HL-60 (cell line): ENCODE measurements around the gene PCNX3.
A peak's percentile ranks its signal among the peaks of the same experiment; 100 is the strongest.

Source experiments
- DNase-seq, 2 experiments: peaks; one replicate each; pipeline ENCODE4 v3.0.0-alpha.2; 2010 to 2020; ENCODE audit warnings: low read depth in 1 of 2, low spot score in 1 of 2
- H3K27ac ChIP-seq: fragments of 250-450 bp; sonication (Bioruptor Pico); replicated peaks from 2 replicates; pipeline ENCODE4 v1.5.1; 2020; ENCODE audit warnings: mild to moderate bottlenecking, moderate library complexity
- H3K27me3 ChIP-seq: fragments of 250-450 bp; sonication (Bioruptor Pico); 2 replicates; pipeline ENCODE4 v1.5.1; 2021; ENCODE audit warnings: mild to moderate bottlenecking, moderate library complexity; ENCODE audit not compliant: insufficient read depth, poor library complexity, severe bottlenecking
- H3K4me3 ChIP-seq: replicated peaks from 2 replicates; pipeline ENCODE4 v1.5.1; 2011; ENCODE audit warnings: mild to moderate bottlenecking, control low read depth, low read length; ENCODE audit not compliant: insufficient read depth
- GABPA ChIP-seq: IDR thresholded peaks from 2 replicates; pipeline ENCODE4 v1.6.1; 2012; ENCODE audit warnings: low read depth
- POLR2AphosphoS5 ChIP-seq: IDR thresholded peaks from 2 replicates; pipeline ENCODE4 v1.6.1; 2012; ENCODE audit warnings: low read depth
- SPI1 ChIP-seq: IDR thresholded peaks from 2 replicates; pipeline ENCODE4 v1.6.1; 2012; ENCODE audit warnings: low read depth, mild to moderate bottlenecking, borderline replicate concordance
- TF ChIP-seq, protein P1 (sequence below): IDR thresholded peaks from 2 replicates; pipeline ENCODE4 v1.6.1; 2012; ENCODE audit warnings: low read depth; ENCODE audit not compliant: insufficient replicate concordance
- TF ChIP-seq, protein P2 (sequence below): IDR thresholded peaks from one replicate; pipeline ENCODE4 v1.5.1; 2011; ENCODE audit warnings: low read length, control low read depth, inconsistent platforms; ENCODE audit not compliant: insufficient read depth

Gene PCNX3

DNA sequence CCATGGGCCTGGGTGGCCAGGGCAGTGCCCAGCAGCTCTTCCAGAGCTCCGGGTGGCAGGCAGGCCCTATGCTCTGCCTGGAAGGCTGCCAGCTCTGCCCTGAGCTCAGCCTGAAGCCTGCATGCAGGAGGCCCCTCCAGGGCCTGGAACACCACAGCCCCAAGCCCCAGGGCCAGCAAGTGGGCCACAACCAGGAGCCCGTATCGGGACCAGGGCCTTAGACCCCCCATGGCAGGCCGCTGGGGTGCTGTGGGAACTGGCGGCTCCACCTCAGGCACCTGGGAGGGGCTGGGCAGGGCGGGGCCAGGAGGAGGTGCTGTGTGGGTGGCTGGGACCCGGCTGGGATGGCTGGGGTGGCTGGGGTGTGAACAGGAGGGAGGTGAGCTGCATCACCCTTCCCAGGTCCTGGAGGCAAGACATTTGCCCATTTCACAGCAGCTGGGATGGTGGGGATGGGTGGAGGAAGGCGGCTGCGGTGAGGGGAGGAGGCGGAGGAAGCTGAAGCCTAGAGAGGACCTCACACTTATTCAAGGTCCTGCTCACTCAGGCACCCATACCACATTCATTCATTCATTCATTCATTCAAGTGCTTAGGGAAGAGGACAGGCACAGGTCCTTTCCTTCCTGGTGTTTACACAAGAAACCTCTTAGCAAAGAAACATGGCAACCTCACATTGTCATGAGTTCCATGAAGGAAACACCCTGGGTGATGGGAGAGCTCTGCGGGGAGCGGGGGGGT, 19.9 kb upstream of the PCNX3 start, which contains the start of gene KCNK7:
Gene KCNK7, minus strand, starts transcription at position 258 of the 739 bp plus-strand sequence. Its CDS starts 28 bp downstream, at position 230.
- TF ChIP-seq, protein P1, sequence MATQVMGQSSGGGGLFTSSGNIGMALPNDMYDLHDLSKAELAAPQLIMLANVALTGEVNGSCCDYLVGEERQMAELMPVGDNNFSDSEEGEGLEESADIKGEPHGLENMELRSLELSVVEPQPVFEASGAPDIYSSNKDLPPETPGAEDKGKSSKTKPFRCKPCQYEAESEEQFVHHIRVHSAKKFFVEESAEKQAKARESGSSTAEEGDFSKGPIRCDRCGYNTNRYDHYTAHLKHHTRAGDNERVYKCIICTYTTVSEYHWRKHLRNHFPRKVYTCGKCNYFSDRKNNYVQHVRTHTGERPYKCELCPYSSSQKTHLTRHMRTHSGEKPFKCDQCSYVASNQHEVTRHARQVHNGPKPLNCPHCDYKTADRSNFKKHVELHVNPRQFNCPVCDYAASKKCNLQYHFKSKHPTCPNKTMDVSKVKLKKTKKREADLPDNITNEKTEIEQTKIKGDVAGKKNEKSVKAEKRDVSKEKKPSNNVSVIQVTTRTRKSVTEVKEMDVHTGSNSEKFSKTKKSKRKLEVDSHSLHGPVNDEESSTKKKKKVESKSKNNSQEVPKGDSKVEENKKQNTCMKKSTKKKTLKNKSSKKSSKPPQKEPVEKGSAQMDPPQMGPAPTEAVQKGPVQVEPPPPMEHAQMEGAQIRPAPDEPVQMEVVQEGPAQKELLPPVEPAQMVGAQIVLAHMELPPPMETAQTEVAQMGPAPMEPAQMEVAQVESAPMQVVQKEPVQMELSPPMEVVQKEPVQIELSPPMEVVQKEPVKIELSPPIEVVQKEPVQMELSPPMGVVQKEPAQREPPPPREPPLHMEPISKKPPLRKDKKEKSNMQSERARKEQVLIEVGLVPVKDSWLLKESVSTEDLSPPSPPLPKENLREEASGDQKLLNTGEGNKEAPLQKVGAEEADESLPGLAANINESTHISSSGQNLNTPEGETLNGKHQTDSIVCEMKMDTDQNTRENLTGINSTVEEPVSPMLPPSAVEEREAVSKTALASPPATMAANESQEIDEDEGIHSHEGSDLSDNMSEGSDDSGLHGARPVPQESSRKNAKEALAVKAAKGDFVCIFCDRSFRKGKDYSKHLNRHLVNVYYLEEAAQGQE = no peak
- TF ChIP-seq, protein P2, sequence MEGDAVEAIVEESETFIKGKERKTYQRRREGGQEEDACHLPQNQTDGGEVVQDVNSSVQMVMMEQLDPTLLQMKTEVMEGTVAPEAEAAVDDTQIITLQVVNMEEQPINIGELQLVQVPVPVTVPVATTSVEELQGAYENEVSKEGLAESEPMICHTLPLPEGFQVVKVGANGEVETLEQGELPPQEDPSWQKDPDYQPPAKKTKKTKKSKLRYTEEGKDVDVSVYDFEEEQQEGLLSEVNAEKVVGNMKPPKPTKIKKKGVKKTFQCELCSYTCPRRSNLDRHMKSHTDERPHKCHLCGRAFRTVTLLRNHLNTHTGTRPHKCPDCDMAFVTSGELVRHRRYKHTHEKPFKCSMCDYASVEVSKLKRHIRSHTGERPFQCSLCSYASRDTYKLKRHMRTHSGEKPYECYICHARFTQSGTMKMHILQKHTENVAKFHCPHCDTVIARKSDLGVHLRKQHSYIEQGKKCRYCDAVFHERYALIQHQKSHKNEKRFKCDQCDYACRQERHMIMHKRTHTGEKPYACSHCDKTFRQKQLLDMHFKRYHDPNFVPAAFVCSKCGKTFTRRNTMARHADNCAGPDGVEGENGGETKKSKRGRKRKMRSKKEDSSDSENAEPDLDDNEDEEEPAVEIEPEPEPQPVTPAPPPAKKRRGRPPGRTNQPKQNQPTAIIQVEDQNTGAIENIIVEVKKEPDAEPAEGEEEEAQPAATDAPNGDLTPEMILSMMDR = no peak
- no peak for TF ChIP-seq SPI1
- no peak; the same call in 1 of the 2 replicates for TF ChIP-seq POLR2AphosphoS5
- no peak for TF ChIP-seq GABPA
- H3K27me3 ChIP-seq = no peaks in the 10 kb centered on the region
- H3K4me3 ChIP-seq = no peak within 1 kb of the TSS
- no peak within 1 kb of the TSS for H3K27ac ChIP-seq
- no peak for DNase-seq

DNA sequence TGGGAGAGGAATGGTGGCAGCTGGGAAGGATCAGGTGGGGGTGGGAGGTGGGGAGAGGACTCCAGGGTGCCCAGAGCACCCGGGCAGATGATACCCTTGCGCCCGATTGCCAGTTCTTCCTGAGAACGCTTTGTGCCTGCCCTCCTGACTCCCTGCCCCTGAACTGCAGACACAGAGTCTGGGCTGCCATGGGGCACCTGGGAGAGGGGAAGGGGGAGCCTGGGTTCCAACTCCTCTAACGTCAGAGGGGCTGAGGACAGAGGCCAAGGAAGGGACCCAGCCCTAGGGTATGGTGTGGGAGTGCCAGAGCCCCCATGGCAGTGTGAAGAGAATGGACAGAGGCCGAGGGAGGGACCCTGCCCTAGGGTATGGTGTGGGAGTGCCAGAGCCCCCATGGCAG, 19.1 kb upstream of the PCNX3 start:
- Histone ChIP-seq H3K27ac (no peak overlapping the region), H3K27me3 (no peaks in the 10 kb centered on the region), H3K4me3 (no peak overlapping the region)
- no peak for TF ChIP-seq GABPA
- TF ChIP-seq, protein P2 = no peak
- peak; percentile 3; the same call in 1 of the 2 replicates for TF ChIP-seq POLR2AphosphoS5
- DNase-seq = no peak

DNA sequence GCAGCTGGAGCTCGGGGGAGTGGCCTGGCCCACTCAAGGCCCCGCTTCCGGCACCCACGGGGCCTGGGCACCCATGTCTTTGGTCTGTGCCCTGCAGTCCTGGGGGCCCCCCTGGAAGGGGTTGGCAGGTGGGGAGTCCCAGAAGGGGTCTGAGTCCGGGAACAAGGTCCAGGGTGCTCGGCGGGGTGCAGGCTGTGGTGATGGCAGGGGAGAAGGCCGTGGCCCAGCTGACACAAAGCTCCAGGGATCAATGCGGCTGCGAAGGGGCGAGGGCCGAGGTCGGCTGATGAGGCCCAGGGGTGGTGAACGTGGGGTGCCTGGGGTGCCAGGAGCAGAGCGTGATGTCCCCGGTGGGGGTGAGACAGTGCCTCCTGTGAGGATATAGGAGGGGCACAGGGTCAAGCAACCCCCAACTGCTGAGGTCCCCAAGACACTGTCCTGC, 17.3 kb upstream of the PCNX3 start:
- no peaks in the 10 kb centered on the region for H3K27me3 ChIP-seq
- no peak for DNase-seq
- H3K27ac ChIP-seq = no peak overlapping the region
- TF ChIP-seq POLR2AphosphoS5 (no peak), GABPA (no peak), SPI1 (no peak)
- TF ChIP-seq, protein P1 = no peak
- TF ChIP-seq, protein P2 = no peak
- no peak overlapping the region for H3K4me3 ChIP-seq
